Upper lobe of left lung (tissue), 4 donors: ENCODE data around the gene MIEF1.

Source experiments
- CTCF ChIP-seq, 6 experiments: fragments of 450-650 bp in 4 of 6; fragments of 200-600 bp in 2 of 6; sonication (generic) in 2 of 6; IDR thresholded peaks; one replicate each; pipeline ENCODE4 v1.5.1; 2016 to 2019; ENCODE audit warnings: antibody characterized with exemption in 6 of 6
- POLR2A ChIP-seq, 4 donors: fragments of 450-650 bp; IDR thresholded peaks; one replicate each; pipeline ENCODE4 v1.5.1; 2016 to 2017; ENCODE audit warnings: antibody characterized with exemption in 4 of 4, mild to moderate bottlenecking in 2 of 4
- POLR2AphosphoS5 ChIP-seq, 2 donors: sonication (generic); formaldehyde crosslinking; IDR thresholded peaks; one replicate each; pipeline ENCODE4 v1.5.1; 2017; ENCODE audit warnings: antibody characterized with exemption in 2 of 2

DNA sequence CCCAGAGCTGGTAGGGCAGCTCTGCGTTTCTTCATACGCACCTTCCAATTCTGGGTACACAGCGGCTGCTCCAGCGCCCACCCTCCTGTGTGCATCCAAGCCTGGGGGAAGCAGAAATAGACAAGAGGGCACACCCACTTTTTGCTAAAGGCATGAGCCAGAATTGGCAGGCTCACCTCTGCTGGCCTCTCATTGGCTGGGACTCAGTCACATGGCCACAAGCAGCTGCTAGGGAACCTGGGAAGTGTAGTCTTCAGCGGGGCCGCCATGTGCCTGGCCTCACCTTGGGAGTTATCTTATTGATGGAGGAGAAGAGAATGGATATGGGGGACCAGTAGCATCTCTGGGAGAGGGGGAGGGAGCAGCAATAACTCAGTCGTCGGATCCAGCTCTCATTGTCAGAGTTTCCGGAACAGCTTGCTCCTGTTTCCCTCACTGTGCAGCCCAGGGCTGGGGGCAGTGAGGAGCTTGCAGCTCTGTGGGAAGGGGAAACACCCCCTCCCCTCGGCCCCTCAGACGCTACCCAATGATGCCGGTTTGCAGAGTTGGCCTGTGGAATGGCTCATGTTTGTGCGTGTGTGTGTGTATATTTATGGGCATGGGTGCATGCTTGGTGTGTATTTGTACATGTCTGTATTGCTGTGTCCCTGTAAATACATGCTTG is 11.8 kb upstream of the MIEF1 start:
- TF ChIP-seq POLR2A (IDR thresholded peaks at IDR 0.05) (no peak), CTCF (IDR thresholded peaks at IDR 0.05) (no peak), POLR2AphosphoS5 (IDR thresholded peaks at IDR 0.05) (no peak)
